ENCODE results near the gene RNF150. TPM values are rescaled to one million over a fixed set of nuclear protein-coding genes. Genes with fewer than 3 reads are reported as not detected.

RNF150 gene
- total RNA-seq, 1 experiment from 2014 or later, result 1.3 TPM

- H3K27me3 ChIP-seq (ENCODE audit: control insufficient read depth, insufficient read depth, low read length), result no peaks in the 10 kb centered on the region
- DNase-seq (ENCODE audit: low read depth, low spot score) (no peak), ATAC-seq (no peak)
- no peak overlapping the region for H3K4me3 ChIP-seq (ENCODE audit: low read depth in 2 of 2, low read length in 2 of 2)
- POLR2A ChIA-PET, result no interaction called here
- intact Hi-C loops (cut with micrococcal nuclease; ENCODE audit: unreplicated experiment), result no loop called here
- BruUV-seq (replicated peaks), result no TSS peak
- no peaks in the 10 kb centered on the region for H3K9me3 ChIP-seq (ENCODE audit: control insufficient read depth, insufficient read depth, low read depth, low read length)
- CTCF ChIA-PET, result no interaction called here
- H3K36me3 ChIP-seq (ENCODE audit: control insufficient read depth, insufficient read depth, low read length), result no peaks in the 10 kb centered on the region
- no peaks in the 10 kb centered on the region for H3K4me1 ChIP-seq (ENCODE audit: control insufficient read depth, insufficient read depth, low read length)
- in situ Hi-C loops (cut with HindIII; ENCODE audit: low pct_unique_long_range_greater_than_20kb, low sequenced_read_pairs), result no loop called here
- TF ChIP-seq POLR2AphosphoS5 (IDR thresholded peaks at IDR 0.05; ENCODE audit: low read depth, low read length) (no peak), SIN3A (IDR thresholded peaks at IDR 0.05; ENCODE audit: borderline replicate concordance, insufficient read depth, low read depth, low read length) (no peak)
- H3K27ac ChIP-seq (ENCODE audit: low read length), result no peak overlapping the region
Measured at GRCh38 chr4:140968371-140968770, 164.9 kb downstream of the RNF150 start.

GRCh38 chr4:140963883-140964282 lies 169.4 kb downstream of the RNF150 start:
- intact Hi-C loops (cut with micrococcal nuclease; ENCODE audit: unreplicated experiment), result no loop called here
- H3K27me3 ChIP-seq (ENCODE audit: control insufficient read depth, insufficient read depth, low read length), result no peaks in the 10 kb centered on the region
- H3K4me1 ChIP-seq (ENCODE audit: control insufficient read depth, insufficient read depth, low read length), result no peaks in the 10 kb centered on the region
- H3K36me3 ChIP-seq (ENCODE audit: control insufficient read depth, insufficient read depth, low read length), result no peaks in the 10 kb centered on the region
- CTCF ChIA-PET, result no interaction called here
- no peaks in the 10 kb centered on the region for H3K9me3 ChIP-seq (ENCODE audit: control insufficient read depth, insufficient read depth, low read depth, low read length)
- no peak for DNase-seq (ENCODE audit: low read depth, low spot score)
- POLR2A ChIA-PET, result no interaction called here
- H3K27ac ChIP-seq (ENCODE audit: low read length), result no peak overlapping the region
- TF ChIP-seq SIN3A (IDR thresholded peaks at IDR 0.05; ENCODE audit: borderline replicate concordance, insufficient read depth, low read depth, low read length), result no peak
- no peak for TF ChIP-seq TCF7L2 (IDR thresholded peaks at IDR 0.05; ENCODE audit: low read depth, low read length)
- no peak for TF ChIP-seq POLR2AphosphoS5 (IDR thresholded peaks at IDR 0.05; ENCODE audit: low read depth, low read length)
- no peak for TF ChIP-seq CTCF (IDR thresholded peaks at IDR 0.05)
- no peak for TF ChIP-seq REST (IDR thresholded peaks at IDR 0.05; ENCODE audit: insufficient read depth in 1 of 2, low read depth in 2 of 2, low read length in 1 of 2)
- ATAC-seq, result no peak
- in situ Hi-C loops (cut with HindIII; ENCODE audit: low pct_unique_long_range_greater_than_20kb, low sequenced_read_pairs), result no loop called here
- BruUV-seq (replicated peaks), result no TSS peak
- no peak overlapping the region for H3K4me3 ChIP-seq (ENCODE audit: low read depth in 2 of 2, low read length in 2 of 2)

- no peak overlapping the region for H3K27ac ChIP-seq (ENCODE audit: low read length)
- no peak overlapping the region for H3K4me3 ChIP-seq (ENCODE audit: low read depth in 2 of 2, low read length in 2 of 2)
- no peaks in the 10 kb centered on the region for H3K36me3 ChIP-seq (ENCODE audit: control insufficient read depth, insufficient read depth, low read length)
- POLR2A ChIA-PET, result no interaction called here
- in situ Hi-C loops (cut with HindIII; ENCODE audit: low pct_unique_long_range_greater_than_20kb, low sequenced_read_pairs), result no loop called here
- intact Hi-C loops (cut with micrococcal nuclease; ENCODE audit: unreplicated experiment), result no loop called here
- H3K4me1 ChIP-seq (ENCODE audit: control insufficient read depth, insufficient read depth, low read length), result no peaks in the 10 kb centered on the region
- CTCF ChIA-PET, result no interaction called here
- BruUV-seq (replicated peaks), result no TSS peak
- ATAC-seq (no peak), DNase-seq (ENCODE audit: low read depth, low spot score) (no peak)
- TF ChIP-seq SIN3A (IDR thresholded peaks at IDR 0.05; ENCODE audit: borderline replicate concordance, insufficient read depth, low read depth, low read length), result no peak
- no peak for TF ChIP-seq POLR2AphosphoS5 (IDR thresholded peaks at IDR 0.05; ENCODE audit: low read depth, low read length)
- TF ChIP-seq CTCF (IDR thresholded peaks at IDR 0.05), result no peak
- no peak for TF ChIP-seq REST (IDR thresholded peaks at IDR 0.05; ENCODE audit: insufficient read depth in 1 of 2, low read depth in 2 of 2, low read length in 1 of 2)
- TF ChIP-seq TCF7L2 (IDR thresholded peaks at IDR 0.05; ENCODE audit: low read depth, low read length), result no peak
- no peaks in the 10 kb centered on the region for H3K27me3 ChIP-seq (ENCODE audit: control insufficient read depth, insufficient read depth, low read length)
- H3K9me3 ChIP-seq (ENCODE audit: control insufficient read depth, insufficient read depth, low read depth, low read length), result no peaks in the 10 kb centered on the region
Measured at GRCh38 chr4:140955641-140956040, 177.6 kb downstream of the RNF150 start.
